ENCODE results near the gene ACACB. TPM values are rescaled to one million over a fixed set of nuclear protein-coding genes. Genes with fewer than 3 reads are reported as not detected.

Gene ACACB
- total RNA-seq, 3 donors from 2014 or later (not counting 1 experiment from before 2014, with no cell fraction given) = 4.1 to 14.3 (median 8.4) TPM

- DNase-seq = no peak
- Mint-ChIP-seq H3K36me3 (no peaks in the 10 kb centered on the region), H3K27ac (no peak overlapping the region), H3K9me3 (no peaks in the 10 kb centered on the region), H3K4me1 (no peaks in the 10 kb centered on the region), H3K27me3 (ENCODE audit: low read depth in 2 of 2) (no peaks in the 10 kb centered on the region), H3K4me3 (no peak overlapping the region)
- Histone ChIP-seq H3K27me3 (ENCODE audit: control insufficient read depth, insufficient read depth, low read length) (no peaks in the 10 kb centered on the region), H3K36me3 (ENCODE audit: control insufficient read depth, insufficient read depth, low read length) (no peaks in the 10 kb centered on the region), H3K27ac (ENCODE audit: low read length) (no peak overlapping the region), H3K4me1 (ENCODE audit: control insufficient read depth, insufficient read depth, low read length) (no peaks in the 10 kb centered on the region), H3K9me3 (ENCODE audit: control insufficient read depth, insufficient read depth, low read length) (peaks cover 4% of the 10 kb centered on the region), H3K4me3 (ENCODE audit: low read length) (no peak overlapping the region)
- ATAC-seq = no peak
- WGBS (ENCODE audit: insufficient coverage) = 89% methylated on average over 20 of the region's 20 CpGs
- no peak for TF ChIP-seq CTCF (IDR thresholded peaks at IDR 0.05)
- intact Hi-C loops (cut with micrococcal nuclease) = no loop called here
Observed at GRCh38 chr12:109191621-109192250, 75.3 kb downstream of the ACACB start.

- Mint-ChIP-seq H3K9me3 (no peaks in the 10 kb centered on the region), H3K27me3 (ENCODE audit: low read depth in 2 of 2) (no peaks in the 10 kb centered on the region), H3K4me1 (no peaks in the 10 kb centered on the region), H3K4me3 (no peak overlapping the region), H3K27ac (no peak overlapping the region), H3K36me3 (no peaks in the 10 kb centered on the region)
- H3K27ac ChIP-seq (ENCODE audit: low read length) = no peak overlapping the region
- no peak for TF ChIP-seq CTCF (IDR thresholded peaks at IDR 0.05)
- WGBS (ENCODE audit: insufficient coverage) = 94% methylated on average over 3 of the region's 3 CpGs
- no peaks in the 10 kb centered on the region for H3K4me1 ChIP-seq (ENCODE audit: control insufficient read depth, insufficient read depth, low read length)
- no peak for ATAC-seq
- H3K4me3 ChIP-seq (ENCODE audit: low read length) = no peak overlapping the region
- peaks cover 4% of the 10 kb centered on the region for H3K9me3 ChIP-seq (ENCODE audit: control insufficient read depth, insufficient read depth, low read length)
- no peaks in the 10 kb centered on the region for H3K36me3 ChIP-seq (ENCODE audit: control insufficient read depth, insufficient read depth, low read length)
- no peaks in the 10 kb centered on the region for H3K27me3 ChIP-seq (ENCODE audit: control insufficient read depth, insufficient read depth, low read length)
- no peak for DNase-seq
- intact Hi-C loops (cut with micrococcal nuclease) = no loop called here
Observed at GRCh38 chr12:109192358-109192757, 76.0 kb downstream of the ACACB start.

- H3K36me3 ChIP-seq (ENCODE audit: control insufficient read depth, insufficient read depth, low read length) = no peaks in the 10 kb centered on the region
- no peaks in the 10 kb centered on the region for H3K27me3 ChIP-seq (ENCODE audit: control insufficient read depth, insufficient read depth, low read length)
- H3K36me3 Mint-ChIP-seq = no peaks in the 10 kb centered on the region
- H3K4me1 ChIP-seq (ENCODE audit: control insufficient read depth, insufficient read depth, low read length) = no peaks in the 10 kb centered on the region
- H3K27ac ChIP-seq (ENCODE audit: low read length) = no peak overlapping the region
- DNase-seq = no peak
- peaks cover 4% of the 10 kb centered on the region for H3K9me3 ChIP-seq (ENCODE audit: control insufficient read depth, insufficient read depth, low read length)
- no peak overlapping the region for H3K4me3 ChIP-seq (ENCODE audit: low read length)
- no peaks in the 10 kb centered on the region for H3K9me3 Mint-ChIP-seq
- H3K27ac Mint-ChIP-seq = no peak overlapping the region
- H3K4me1 Mint-ChIP-seq = no peaks in the 10 kb centered on the region
- no peak for TF ChIP-seq CTCF (IDR thresholded peaks at IDR 0.05)
- 91% methylated on average over 7 of the region's 8 CpGs for WGBS (ENCODE audit: insufficient coverage)
- H3K4me3 Mint-ChIP-seq = no peak overlapping the region
- intact Hi-C loops (cut with micrococcal nuclease) = no loop called here
- no peak for ATAC-seq
- no peaks in the 10 kb centered on the region for H3K27me3 Mint-ChIP-seq (ENCODE audit: low read depth in 2 of 2)
Observed at GRCh38 chr12:109193896-109194295, 77.5 kb downstream of the ACACB start.

GRCh38 chr12:109196332-109196731 lies 79.9 kb downstream of the ACACB start:
- Mint-ChIP-seq H3K27ac (no peak overlapping the region), H3K4me3 (no peak overlapping the region), H3K4me1 (no peaks in the 10 kb centered on the region), H3K27me3 (ENCODE audit: low read depth in 2 of 2) (no peaks in the 10 kb centered on the region), H3K36me3 (no peaks in the 10 kb centered on the region), H3K9me3 (no peaks in the 10 kb centered on the region)
- Histone ChIP-seq H3K4me3 (ENCODE audit: low read length) (no peak overlapping the region), H3K9me3 (ENCODE audit: control insufficient read depth, insufficient read depth, low read length) (peaks cover 4% of the 10 kb centered on the region), H3K27me3 (ENCODE audit: control insufficient read depth, insufficient read depth, low read length) (no peaks in the 10 kb centered on the region), H3K4me1 (ENCODE audit: control insufficient read depth, insufficient read depth, low read length) (no peaks in the 10 kb centered on the region), H3K27ac (ENCODE audit: low read length) (no peak overlapping the region), H3K36me3 (ENCODE audit: control insufficient read depth, insufficient read depth, low read length) (no peaks in the 10 kb centered on the region)
- ATAC-seq (no peak), DNase-seq (no peak)
- intact Hi-C loops (cut with micrococcal nuclease) = no loop called here
- WGBS (ENCODE audit: insufficient coverage) = 96% methylated on average over 4 of the region's 4 CpGs
- TF ChIP-seq CTCF (IDR thresholded peaks at IDR 0.05) = no peak

Data from natural killer cell (primary cell).